Stomach (tissue), 9 donors: ENCODE data around the gene SLBP. TPM values are rescaled to one million over a fixed set of nuclear protein-coding genes. Genes with fewer than 3 reads are reported as not detected.

Source experiments
- DNase-seq, 2 donors: peaks; one replicate each; pipeline versions ENCODE4 v3.0.0 to v3.0.0-alpha.2; 2013 to 2019
- H3K27ac ChIP-seq, 5 donors: fragments of 200-600 bp in 4 of 5; sonication (generic) in 4 of 5; one replicate each; pipeline ENCODE4 v1.5.1; 2013 to 2019; ENCODE audit warnings: mild to moderate bottlenecking in 1 of 5, moderate library complexity in 1 of 5
- H3K27me3 ChIP-seq, 3 donors: fragments of 200-600 bp; sonication (generic); one replicate each; pipeline ENCODE4 v1.5.1; 2017 to 2019; ENCODE audit warnings: mixed run types in 1 of 3
- H3K36me3 ChIP-seq, 4 donors: fragments of 200-600 bp; sonication (generic); 1 replicate in 3 of 4; 2 replicates in 1 of 4; pipeline ENCODE4 v1.5.1; 2016 to 2019
- H3K4me1 ChIP-seq, 4 donors: fragments of 200-600 bp; sonication (generic); one replicate each; pipeline ENCODE4 v1.5.1; 2016 to 2019
- H3K4me3 ChIP-seq, 4 donors: fragments of 200-600 bp; sonication (generic) in 3 of 4; one replicate each; pipeline ENCODE4 v1.5.1; 2016 to 2019; ENCODE audit warnings: mild to moderate bottlenecking in 1 of 4
- H3K9me3 ChIP-seq, 4 donors: fragments of 200-600 bp; sonication (generic); one replicate each; pipeline ENCODE4 v1.5.1; 2016 to 2019
- CTCF ChIP-seq, 7 experiments: fragments of 450-650 bp in 4 of 7; fragments of 200-600 bp in 3 of 7; sonication (generic) in 3 of 7; IDR thresholded peaks; one replicate each; pipeline ENCODE4 v1.5.1; 2016 to 2019; ENCODE audit warnings: antibody characterized with exemption in 7 of 7, control low read depth in 2 of 7, mild to moderate bottlenecking in 1 of 7
- EP300 ChIP-seq: sonication (generic); formaldehyde crosslinking; IDR thresholded peaks from one replicate; pipeline ENCODE4 v1.6.1; 2017; ENCODE audit warnings: antibody characterized with exemption
- POLR2A ChIP-seq, 4 donors: fragments of 450-650 bp; IDR thresholded peaks; one replicate each; pipeline ENCODE4 v1.6.1; 2016; ENCODE audit warnings: antibody characterized with exemption in 4 of 4, control low read depth in 2 of 4, mild to moderate bottlenecking in 1 of 4, moderate library complexity in 1 of 4
- POLR2AphosphoS5 ChIP-seq, 3 donors: sonication (generic); formaldehyde crosslinking; IDR thresholded peaks; one replicate each; pipeline ENCODE4 v1.6.1; 2016; ENCODE audit warnings: antibody characterized with exemption in 3 of 3
- WGBS, 5 donors: extraction: QIAGEN DNeasy Blood & Tissue Kit in 3 of 5; methylation state at CpG; one replicate each; pipeline versions ENCODE4 v1.1.5 to v1.1.7; 2013 to 2018; 5-methylcytosine and 5-hydroxymethylcytosine counted together
- intact Hi-C: fragments of 100-400 bp; cut with DNase I; formaldehyde crosslinking; loops from one replicate; pipeline ENCODE4 v1.15.1; 2023; ENCODE audit warnings: low total_unique reads
- polyA plus RNA-seq, 3 donors: library from polyadenylated mRNA; stranded (reverse); fragments of 200-250 nt; gene quantifications; one replicate each; pipeline ENCODE4 v1.2.3, GENCODE V29; 2013
- total RNA-seq, 5 donors: library from RNA; depleted of rRNA; stranded (reverse); fragments of >200 nt; gene quantifications; one replicate each; pipeline versions ENCODE4 v1.1.0 to v1.2.3, GENCODE V29; 2014 to 2016
- donor health status: healthy with polysubstance abuse.
- donor health status: Bipolar disorder and iron deficiency.
- donor health status: healthy.

The SLBP gene
- total and polyA plus RNA-seq, 8 donors: 28.3 to 163 (median 38.1) TPM

GRCh38 chr4:1721003-1721665 lies 9.0 kb upstream of the SLBP start, which contains the start of the genes TACC3 and TMEM129:
TSS of gene TACC3 (plus strand) at chr4:1721521. CDS start at chr4:1723422, 1,901 bp downstream.
TSS of gene TMEM129 (minus strand) at chr4:1721323. CDS start at chr4:1720837, 486 bp downstream.
- no peaks in the 10 kb centered on the region for H3K27me3 ChIP-seq
- 0 to 1% (median 1%) methylated on average over 42 to 80 of the region's 83 CpGs; no CpG with 5 or more reads in 2 of the 5 donors for WGBS, 5 donors
- peaks cover 47 to 72% (median 62%) of the 10 kb centered on the region in 4 donors for H3K4me1 ChIP-seq
- peak within 1 kb of the TSS; percentile 70 to 89 (median 83) for H3K4me3 ChIP-seq
- intact Hi-C loops: no loop called here
- H3K9me3 ChIP-seq: no peaks in the 10 kb centered on the region
- peaks cover 0 to 40% (median 28%) of the 10 kb centered on the region in 4 donors for H3K36me3 ChIP-seq
- DNase-seq: peak; percentile 95 to 99
- H3K27ac ChIP-seq: peak within 1 kb of the TSS; percentile 93 to 97 (median 96)
- no peak for TF ChIP-seq EP300
- TF ChIP-seq POLR2AphosphoS5 (IDR thresholded peaks at IDR 0.05): peak; percentile 62 to 88 (median 77)

- Histone ChIP-seq H3K4me3 (peak overlapping the region; percentile 70 to 89 (median 83)), H3K9me3 (no peaks in the 10 kb centered on the region), H3K4me1 (peaks cover 47 to 73% (median 65%) of the 10 kb centered on the region in 4 donors), H3K36me3 (peaks cover 0 to 36% (median 30%) of the 10 kb centered on the region in 4 donors), H3K27me3 (no peaks in the 10 kb centered on the region), H3K27ac (peak overlapping the region; percentile 93 to 97 (median 96))
- DNase-seq: peak; percentile 58 to 76
- 1 to 3% (median 1%) methylated on average over 25 to 79 of the region's 79 CpGs for WGBS, 5 donors
- TF ChIP-seq POLR2AphosphoS5 (IDR thresholded peaks at IDR 0.05) (peak in 2 of 3 donors; percentile 53 to 55), CTCF (IDR thresholded peaks at IDR 0.05) (no peak), POLR2A (IDR thresholded peaks at IDR 0.05) (no peak)
- intact Hi-C loops: no loop called here
These were observed 8.3 kb upstream of the SLBP start for GRCh38 chr4:1720163-1720983.

- Histone ChIP-seq H3K4me1 (peaks cover 66 to 90% (median 84%) of the 10 kb centered on the region in 4 donors), H3K27ac (peak overlapping the region; percentile 52 to 97 (median 65)), H3K27me3 (no peaks in the 10 kb centered on the region), H3K4me3 (peak overlapping the region in 1 of 4 donors; percentile 6), H3K9me3 (no peaks in the 10 kb centered on the region), H3K36me3 (peaks cover 0 to 32% (median 26%) of the 10 kb centered on the region in 4 donors)
- TF ChIP-seq POLR2A (IDR thresholded peaks at IDR 0.05) (no peak), POLR2AphosphoS5 (IDR thresholded peaks at IDR 0.05) (peak in 1 of 3 donors; percentile 81)
- WGBS, 5 donors: 35 to 52% (median 39%) methylated on average over 28 to 31 of the region's 31 CpGs
- intact Hi-C loops: no loop called here
- peak in 1 of 2 donors; percentile 82 for DNase-seq
These were observed 6.2 kb upstream of the SLBP start for GRCh38 chr4:1718095-1718850.

GRCh38 chr4:1717129-1718094 lies 5.3 kb upstream of the SLBP start:
- Histone ChIP-seq H3K27ac (peak overlapping the region; percentile 52 to 97 (median 65)), H3K4me1 (peaks cover 70 to 87% (median 82%) of the 10 kb centered on the region in 4 donors)

More at GRCh38 chr4:1717129-1718094, 5.3 kb upstream of the SLBP start:
- Histone ChIP-seq H3K4me3 (peak overlapping the region in 1 of 4 donors; percentile 6), H3K27me3 (no peaks in the 10 kb centered on the region), H3K36me3 (peaks cover 0 to 32% (median 26%) of the 10 kb centered on the region in 4 donors), H3K9me3 (no peaks in the 10 kb centered on the region)
- TF ChIP-seq EP300 (no peak), POLR2AphosphoS5 (IDR thresholded peaks at IDR 0.05) (no peak), POLR2A (IDR thresholded peaks at IDR 0.05) (no peak), CTCF (IDR thresholded peaks at IDR 0.05) (no peak)
- WGBS, 5 donors: 80 to 88% (median 85%) methylated on average over 16 to 32 of the region's 32 CpGs
- intact Hi-C loops: no loop called here
- no peak for DNase-seq
